Ecto neural progenitor cell (in vitro differentiated cells): Measurements from ENCODE around the gene ZNF280A.
A peak's percentile ranks its signal among the peaks of the same experiment; 100 is the strongest.
"Not testable (repeated sequence)": the region's sequence is repeated elsewhere in the genome, so short reads cannot be mapped to it uniquely, and the experiment has no call there.

Experiments used
- DNase-seq: peaks from one replicate; pipeline ENCODE4 v3.0.0-alpha.2; 2018; ENCODE audit warnings: low spot score

Gene ZNF280A

DNA sequence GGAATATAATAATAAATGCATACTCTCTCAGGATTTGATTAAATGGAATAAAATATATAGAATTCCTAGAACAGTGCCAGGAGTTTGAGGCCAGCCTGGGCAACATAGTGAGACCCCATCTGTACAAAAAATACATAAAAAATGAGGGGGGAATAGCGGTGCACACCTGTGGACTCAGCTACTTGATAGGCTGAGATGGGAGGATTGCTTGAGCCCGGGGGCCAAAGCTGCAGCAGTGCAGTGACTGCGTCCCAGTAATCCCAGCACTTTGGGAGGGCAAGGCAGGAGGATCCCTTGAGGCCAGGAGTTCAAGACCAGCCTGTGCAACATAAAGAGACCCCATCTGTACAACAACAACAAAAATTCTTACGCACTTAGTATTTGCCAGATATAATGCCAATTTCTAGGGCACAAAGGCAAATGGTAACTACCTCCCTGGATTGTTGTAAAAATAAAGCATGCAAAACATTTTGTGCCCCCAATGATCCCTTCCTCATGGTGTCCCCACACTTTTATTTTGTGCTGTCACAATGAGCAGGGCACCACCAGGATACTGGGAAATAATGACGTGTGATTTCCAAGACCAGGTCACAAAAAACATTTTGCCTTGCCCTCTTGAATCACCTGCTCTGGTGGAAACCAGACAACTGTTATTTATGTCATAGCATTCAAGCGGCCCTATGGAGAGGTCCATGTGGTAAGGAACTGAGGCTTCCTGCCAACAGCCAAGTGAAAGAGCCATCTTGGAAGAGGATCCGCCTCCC lies 18.3 kb upstream of the ZNF280A start:
- DNase-seq: no peak

DNA sequence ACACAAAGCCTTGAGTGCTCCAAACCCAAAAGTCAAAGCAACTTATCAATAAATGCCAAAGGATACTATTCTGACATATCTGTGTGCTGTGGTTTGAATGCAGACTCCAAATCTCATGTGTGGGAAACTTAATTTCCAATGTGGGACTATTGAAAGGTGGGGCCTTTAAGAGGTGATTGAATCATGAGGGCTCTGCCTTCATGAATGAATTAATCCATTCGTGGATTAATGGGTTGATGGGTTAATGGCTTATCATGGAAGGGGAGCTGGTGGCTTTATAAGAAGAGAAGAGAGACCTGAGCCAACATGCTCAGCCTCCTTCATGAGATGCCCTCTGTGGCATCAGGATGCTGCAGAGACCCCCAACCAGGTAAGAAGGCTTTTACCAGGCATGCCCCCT lies 16.8 kb upstream of the ZNF280A start:
- DNase-seq: no peak

DNA sequence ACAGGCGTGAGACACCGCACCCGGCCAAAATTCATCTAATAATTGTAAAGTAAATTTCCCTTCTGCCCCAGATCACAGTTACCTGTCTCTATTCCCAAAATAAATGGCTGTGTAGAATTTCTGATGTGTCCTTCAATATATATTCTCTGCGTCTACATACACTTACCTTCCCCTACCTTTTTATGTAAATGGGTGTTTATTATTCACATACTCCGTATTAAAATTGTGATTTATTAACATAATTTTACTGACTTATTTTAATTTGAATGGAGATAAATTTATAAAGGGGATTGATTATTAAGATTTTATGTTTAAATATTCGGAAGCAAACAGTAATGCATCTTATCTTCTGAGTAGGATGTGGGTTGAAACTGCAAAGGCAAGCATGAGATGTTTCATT lies 16.4 kb upstream of the ZNF280A start:
- DNase-seq: no peak

DNA sequence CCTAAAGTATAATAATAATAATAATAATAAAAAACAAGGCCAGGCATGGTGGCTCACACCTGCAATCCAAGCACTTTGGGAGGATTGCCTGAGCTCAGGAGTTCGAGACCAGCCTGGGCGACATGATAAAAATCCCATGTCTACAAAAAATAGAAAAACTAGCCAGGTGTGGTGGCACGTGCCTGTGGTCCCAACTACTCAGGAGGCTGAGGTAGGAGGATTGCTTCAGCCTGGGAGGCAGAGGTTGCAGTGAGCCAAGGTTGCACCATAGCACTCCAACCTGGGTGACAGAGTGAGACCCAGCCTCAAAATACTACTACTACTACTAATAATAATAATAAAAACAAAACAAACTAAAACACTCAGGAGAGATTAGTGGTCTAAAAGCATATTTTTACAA lies 15.6 kb upstream of the ZNF280A start:
- DNase-seq: no peak

DNA sequence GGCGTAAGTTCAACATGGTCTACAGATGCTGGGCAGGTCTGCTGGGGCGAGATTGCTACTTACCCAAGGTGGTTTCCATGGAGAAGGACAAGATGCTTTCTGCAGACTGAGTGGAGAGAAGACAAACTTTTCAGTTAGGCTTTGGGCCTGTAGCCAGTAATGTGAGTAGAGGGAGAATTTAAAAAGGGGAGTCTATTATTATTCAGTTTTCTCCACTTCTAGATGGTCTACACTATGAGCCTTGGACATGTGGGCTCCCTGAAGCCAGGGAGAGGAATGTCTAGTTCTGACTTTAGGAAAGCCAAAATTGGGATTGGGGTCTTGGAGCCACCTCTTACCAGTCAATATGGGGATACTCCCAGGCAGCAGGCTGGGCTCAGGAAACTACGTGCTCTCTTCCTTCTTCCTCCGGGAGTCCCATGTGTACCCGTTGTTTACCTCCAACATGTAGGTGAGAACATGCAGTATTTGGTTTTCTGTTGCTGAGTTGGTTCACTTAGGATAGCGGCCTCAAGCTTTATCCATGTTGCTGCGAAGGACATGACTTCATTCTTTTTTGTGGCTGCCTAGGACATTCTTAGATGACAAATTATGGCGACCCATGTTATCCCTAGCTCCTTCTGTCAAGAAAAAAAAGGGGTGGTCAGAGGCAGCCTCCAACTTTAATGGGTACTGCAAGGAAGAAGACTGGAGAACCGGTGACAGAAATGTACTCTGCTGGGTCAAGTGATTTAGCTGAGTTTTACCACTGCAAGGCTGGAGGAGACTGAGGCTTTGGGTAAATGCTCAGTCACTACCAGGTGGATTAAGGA lies 14.7 kb upstream of the ZNF280A start:
- DNase-seq: no peak

DNA sequence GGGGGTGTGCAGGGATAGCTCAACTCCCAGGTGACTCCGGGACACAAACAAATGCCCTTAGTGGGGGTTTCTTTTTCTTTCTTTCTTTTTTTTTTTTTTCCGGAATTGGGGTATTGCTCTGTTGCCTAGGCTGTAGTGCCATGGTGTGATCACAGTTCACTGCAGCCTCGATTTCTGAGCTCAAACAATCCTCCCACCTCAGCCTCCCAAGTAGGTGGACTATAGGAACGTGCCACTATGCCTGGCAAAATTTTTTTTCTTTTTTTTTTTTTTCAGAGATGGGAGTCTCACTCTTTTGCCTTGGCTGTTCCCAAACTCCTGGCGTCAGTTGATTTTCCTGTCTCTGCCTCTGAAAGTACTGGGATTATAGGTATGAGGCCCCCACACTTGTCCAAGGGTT lies 13.8 kb upstream of the ZNF280A start:
- no peak for DNase-seq

DNA sequence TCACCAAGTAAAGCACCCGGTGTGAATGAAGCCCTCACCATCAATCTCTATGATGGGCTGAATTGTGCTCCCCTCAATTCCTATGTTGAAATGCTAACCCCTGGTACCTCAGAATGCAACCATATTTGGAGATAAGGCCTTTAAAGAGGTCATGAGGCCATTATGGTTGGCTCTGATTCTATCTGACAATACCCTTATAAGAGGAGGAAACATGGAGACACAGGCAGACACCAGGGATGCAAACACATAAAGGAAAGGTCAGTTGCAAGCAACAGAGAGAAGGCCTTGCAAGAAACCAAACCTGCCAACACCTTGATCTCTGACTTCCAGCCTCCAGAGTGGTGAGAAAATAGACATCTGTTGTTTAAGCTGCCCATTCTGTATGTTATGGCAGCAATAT lies 13.3 kb upstream of the ZNF280A start:
- DNase-seq: no peak

DNA sequence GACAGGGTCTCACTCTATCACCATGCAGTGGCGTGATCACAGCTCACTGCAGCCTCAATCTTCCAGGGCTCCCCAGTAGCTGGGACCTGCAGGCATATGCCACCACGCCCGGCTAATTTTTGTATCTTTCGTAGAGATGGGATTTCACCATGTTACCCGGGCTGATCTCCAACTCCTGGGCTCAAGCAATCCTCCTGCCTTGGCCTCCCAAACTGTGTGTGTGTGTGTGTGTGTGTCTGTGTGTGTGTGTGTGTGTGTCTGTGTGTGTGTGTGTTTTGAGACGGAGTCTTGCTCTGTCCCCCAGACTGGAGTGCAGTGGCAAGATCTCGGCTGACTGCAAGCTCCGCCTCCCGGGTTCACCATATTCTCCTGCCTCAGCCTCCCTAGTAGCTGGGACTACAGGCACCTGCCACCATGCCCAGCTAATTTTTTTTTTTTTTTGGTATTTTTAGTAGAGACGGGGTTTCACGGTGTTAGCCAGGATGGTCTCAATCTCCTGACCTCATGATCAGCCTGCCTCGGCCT lies 12.5 kb upstream of the ZNF280A start:
- not testable (repeated sequence) for DNase-seq

DNA sequence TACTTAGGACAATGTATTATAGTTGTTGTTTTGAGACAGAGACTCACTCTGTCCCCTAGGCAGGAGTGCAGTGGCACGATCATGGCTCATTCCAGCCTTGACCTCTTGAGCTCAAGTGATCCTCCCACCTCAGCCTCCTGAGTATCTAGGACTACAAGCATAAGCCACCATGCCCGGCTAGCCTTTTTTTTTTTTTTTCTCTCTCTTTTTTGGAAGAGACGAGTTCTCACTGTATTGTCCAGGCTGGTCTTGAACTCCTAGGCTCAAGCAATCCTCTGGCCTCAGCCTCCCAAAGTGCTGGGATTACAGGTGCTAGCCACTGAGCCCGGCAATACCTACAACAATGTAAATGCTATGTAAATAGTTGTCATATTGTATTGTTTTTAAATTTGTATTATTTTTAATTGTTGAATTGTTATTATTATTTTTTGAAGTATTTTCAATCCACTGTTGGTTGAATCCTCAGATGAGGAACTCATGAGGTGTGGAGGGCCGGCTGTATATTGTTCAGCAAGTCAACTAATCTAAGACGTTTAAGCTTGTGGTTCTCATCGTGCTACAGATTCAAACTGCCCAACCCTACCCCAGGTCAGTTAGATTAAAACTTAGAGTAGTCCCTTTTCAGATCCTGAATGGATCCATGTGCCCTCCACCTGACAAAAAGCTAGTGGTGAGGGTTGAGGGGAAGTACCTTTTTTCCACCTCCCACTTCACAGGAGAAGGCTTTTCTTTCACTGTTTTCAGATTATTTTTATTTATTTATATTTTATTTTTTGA lies 11.9 kb upstream of the ZNF280A start:
- DNase-seq: no peak

DNA sequence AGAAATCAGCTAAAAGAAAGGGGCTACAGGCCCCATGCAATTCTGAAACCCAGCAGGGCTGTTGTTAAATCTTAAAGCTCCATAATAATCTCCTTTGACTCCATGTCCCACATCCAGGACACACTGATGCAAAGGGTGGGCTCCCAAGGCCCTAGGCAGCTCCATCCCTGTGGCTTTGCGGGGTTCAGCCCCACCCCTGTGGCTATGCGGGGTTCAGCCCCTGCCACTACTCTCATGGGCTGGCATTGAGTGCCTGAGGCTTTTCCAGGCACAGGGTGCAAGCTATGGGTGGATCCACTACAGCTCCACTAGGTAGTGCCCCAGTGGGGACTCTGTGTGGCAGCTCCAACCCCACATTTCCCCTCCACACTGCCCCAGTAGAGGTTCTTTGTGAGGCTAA lies 8.7 kb upstream of the ZNF280A start:
- DNase-seq: no peak

DNA sequence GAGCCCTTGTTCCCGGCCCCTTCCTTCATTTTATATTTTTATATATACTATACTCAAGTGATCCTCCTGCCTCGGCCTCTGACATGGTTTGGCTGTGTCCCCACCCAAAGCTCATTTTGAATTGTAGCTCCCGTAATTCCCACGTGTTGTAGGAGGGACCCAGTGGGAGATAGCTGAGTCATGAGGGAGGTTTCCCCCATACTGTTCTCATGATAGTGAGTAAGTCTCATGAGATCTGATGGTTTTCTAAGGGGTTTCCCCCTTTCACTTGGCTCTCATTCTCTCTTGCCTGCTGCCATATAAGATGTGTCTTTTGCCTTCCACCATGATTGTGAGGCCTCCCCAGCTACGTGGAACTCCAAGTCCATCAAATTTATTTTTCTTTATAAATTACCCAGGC lies 7.2 kb upstream of the ZNF280A start:
- no peak for DNase-seq

DNA sequence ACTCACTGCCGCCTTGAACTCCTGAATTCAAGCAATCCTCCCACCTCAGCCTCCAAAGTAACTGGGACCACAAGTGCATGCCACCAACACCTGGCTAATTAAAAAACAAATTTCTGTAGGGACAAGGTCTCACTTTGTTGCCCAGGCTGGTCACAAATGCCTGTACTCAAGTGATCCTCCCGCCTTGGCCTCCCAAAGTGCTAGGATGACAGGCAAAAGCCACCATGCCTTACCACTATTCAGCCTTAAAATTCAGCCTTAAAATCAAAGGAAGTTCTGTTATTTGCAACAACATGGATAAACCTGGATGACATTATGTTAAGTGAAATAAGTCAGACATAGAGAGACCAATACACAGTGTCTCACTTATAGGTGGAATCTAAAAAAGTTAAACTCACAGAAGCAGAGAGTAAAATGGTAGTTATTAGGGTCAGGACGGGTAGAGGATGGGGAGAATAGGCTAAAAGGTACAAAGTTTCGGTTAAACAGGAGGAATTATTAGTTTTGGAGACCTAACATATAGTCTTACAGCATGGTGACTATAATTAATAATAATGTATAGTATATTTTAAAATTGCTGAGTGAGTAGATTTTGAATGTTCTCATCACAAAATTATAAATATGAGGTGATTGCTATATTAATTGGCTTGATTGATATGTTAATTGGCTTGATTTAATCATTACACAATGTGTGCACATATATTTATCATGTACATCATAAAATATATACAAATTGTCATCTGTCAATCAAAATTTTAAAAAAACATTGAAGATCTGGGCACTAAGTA lies 6.2 kb upstream of the ZNF280A start:
- no peak for DNase-seq

DNA sequence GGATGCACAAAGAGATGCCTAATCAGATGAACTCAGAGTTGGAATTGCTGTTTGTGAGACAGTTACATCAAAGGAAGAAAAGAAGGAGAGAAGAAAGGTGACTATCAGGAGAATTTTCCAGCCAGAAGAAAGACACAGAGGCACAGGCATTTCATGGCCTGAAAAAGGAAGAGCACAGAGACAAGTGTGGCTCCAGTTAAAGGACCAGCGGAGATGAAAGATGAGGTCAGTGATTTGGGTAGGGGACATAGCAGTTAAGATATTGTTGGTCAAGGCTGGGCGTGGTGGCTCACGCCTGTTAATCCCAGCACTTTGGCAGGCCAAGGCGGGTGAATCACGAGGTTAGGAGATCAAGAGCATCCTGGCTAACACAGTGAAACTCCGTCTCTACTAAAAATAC lies 3.4 kb upstream of the ZNF280A start:
- DNase-seq: no peak

DNA sequence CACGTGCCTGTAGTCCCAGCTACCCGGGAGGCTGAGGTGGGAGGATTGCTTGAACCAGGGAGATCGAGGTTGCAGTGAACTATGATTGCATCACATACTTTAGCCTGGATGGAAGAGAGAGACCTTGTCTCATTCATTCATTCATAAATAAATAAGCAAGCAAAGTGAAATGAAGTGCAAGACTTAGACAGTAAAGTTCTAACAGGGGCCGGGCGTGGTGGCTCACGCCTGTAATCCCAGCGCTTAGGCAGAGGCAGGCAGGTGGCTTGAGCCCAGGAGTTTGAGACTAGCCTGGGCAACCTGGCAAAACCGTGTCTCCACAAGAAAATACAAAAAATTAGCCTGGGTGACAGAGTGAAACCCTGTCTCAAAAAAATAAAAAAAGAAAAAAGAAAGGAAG lies 1.6 kb upstream of the ZNF280A start:
- no peak for DNase-seq

DNA sequence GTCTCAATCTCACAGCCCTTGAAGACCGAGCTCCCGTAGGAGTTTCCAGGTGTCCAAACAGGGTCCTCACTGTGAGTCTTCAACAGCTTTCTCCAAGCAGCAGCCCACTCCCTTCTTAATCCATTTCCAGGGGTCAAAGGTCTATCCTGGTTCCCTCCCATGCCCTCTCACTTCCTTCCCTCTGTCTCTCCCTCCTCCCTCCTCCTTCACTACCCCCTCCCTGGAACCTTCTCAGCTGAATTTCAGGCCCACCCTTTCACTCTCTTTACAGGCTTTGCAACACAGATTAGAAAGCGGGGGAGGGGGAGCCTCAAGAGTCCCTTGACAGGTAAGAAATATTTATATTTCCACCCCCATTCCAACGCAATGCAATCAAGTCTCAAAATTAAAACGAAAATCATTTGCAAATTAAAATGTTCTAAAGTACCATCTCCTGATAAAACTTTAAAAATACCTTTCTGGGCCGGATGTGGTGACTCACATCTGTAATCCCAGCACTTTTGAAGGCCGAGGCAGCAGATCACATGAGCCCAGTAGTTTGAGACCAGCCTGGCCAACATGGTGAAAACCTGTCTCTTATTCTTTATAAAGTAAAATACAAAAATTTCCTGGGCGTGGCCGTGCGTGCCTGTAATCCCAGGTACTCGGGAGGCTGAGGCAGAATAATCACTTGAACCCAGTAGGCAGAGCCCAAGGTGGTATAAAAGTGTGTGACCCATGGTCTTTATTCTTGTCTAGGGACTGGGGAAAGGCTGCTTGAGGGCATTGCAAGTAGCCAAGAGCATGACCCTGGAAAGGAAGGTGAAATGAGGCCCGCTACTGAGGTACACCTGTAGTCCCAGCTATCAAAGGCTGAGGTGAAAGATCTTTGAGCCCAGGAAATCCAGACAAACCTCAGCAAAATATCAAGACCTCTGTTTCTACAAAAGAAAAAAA lies 865 bp upstream of the ZNF280A start:
- DNase-seq: peak; percentile 50

DNA sequence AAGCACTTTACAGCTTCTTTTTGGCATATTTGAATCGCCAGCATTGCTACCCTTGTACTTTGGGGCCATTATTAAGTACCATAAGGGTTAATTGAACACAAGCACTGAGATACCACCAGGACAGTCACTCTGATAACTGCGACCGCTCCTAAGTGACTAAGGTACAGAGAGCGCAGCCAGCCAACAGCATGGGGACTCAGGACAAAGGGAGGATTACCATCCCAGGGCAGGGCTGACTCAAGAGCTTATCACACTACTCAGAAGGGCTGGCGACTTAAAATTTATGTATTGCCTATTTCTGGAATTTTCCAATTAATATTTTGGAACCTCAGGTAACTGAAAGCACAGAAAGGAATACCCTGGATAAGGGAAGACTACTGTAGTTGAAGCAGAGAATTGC lies 479 bp downstream of the ZNF280A start:
- peak; percentile 55 for DNase-seq

DNA sequence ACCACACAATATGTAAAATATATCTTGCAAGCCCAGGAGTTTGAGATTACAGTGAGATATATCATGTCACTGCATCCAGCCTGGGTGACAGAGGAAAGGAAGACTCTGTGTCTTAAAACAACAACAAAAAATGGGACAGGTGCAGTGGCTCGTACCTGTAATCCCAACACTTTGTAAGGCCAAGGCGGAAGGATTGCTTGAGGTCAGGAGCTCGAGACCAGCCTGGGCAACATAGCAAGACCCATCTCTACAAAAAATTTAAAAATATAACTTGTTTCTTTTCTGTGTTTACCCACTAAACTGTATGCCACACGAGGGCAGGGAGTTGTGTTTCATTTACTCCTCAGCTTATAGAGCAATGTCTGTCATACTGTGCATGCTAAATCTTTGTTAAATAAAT lies 3.1 kb downstream of the ZNF280A start:
- no peak for DNase-seq

DNA sequence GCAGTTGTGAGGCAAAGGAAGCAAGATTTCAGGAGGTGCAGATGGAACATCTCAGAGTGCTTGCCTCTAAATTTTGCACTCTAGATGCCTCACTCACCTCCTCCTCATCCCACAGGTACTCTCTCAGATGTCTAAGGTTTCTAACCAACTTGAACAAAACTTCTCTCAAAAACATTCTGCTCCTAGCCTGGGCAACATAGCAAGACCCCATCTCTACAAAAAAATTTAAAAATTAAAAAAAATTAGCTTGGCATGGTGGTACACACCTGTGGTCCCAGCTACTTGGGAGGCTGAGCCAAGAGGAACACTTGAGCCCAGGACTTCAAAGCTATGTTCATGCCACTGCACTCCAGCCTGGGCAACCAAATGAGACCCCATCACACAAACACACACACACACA lies 4.2 kb downstream of the ZNF280A start:
- DNase-seq: no peak

DNA sequence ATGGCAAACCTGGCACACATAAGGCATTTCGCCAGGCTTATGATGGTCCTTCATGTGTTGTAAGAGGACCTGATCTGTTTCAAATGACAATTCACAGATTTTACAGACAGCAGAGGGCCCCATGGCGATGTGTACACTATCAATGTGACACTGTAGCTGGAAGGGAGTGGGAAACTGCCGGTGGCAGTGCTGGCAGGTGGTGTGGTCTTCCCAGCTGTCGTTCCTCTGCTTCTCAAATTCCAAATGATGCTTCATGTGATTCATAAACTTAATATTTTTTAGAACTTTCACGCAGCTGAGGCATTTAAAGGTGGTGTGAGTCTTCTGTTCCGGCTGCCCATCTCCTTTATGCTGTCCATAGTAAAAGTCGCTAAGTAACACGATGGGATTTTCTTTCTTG lies 5.6 kb downstream of the ZNF280A start:
- DNase-seq: not testable (repeated sequence)

DNA sequence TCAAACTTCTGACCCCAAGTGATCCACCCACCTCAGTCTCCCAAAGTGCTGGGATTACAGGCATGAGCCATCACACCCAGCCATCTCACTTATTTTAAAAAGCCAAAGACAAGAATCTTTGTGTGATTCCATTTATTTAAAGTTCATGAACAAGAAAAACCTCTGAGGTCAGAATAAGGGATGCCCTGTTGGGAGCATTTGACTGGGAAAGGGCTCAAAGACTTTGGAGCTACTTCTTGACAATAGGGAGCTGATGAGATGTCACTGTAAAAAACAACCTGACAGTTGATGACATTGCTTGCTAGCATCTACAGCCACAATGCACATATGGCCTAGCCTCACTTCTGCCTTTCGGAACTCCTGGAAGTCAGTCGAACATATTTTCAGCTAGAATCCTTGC lies 6.5 kb downstream of the ZNF280A start:
- DNase-seq: no peak

DNA sequence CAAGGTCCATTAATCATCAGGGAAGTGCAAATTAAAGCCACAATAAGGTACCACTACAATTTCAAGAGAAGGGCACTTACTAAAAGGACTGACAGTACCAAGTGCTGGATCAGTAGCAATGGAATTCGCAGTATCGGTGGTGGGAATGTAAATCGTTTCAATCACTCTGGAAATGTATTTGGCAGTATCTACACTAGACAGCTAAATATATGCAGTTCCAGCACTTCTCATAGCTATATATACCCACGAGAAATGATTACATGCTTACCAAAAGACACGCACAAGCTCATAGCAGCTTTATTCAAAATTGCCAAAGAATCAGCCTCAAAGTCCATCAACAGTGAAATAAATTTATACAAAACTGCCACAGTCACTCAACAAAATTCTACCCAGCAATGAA lies 7.1 kb downstream of the ZNF280A start:
- DNase-seq: no peak
